Uterus (tissue), 2 donors: ENCODE data around the gene SPNS2.

Source experiments
- POLR2A ChIP-seq, 2 donors: fragments of 450-650 bp; IDR thresholded peaks; one replicate each; pipeline ENCODE4 v1.6.1; 2016; ENCODE audit warnings: antibody characterized with exemption in 2 of 2, mild to moderate bottlenecking in 1 of 2, moderate library complexity in 1 of 2
- TF ChIP-seq, protein P1 (sequence below), 4 experiments: fragments of 200-600 bp in 2 of 4; fragments of 450-650 bp in 2 of 4; sonication (generic) in 2 of 4; IDR thresholded peaks; one replicate each; pipeline ENCODE4 v1.5.1; 2016 to 2019; ENCODE audit warnings: antibody characterized with exemption in 4 of 4, mild to moderate bottlenecking in 2 of 4, moderate library complexity in 1 of 4

DNA sequence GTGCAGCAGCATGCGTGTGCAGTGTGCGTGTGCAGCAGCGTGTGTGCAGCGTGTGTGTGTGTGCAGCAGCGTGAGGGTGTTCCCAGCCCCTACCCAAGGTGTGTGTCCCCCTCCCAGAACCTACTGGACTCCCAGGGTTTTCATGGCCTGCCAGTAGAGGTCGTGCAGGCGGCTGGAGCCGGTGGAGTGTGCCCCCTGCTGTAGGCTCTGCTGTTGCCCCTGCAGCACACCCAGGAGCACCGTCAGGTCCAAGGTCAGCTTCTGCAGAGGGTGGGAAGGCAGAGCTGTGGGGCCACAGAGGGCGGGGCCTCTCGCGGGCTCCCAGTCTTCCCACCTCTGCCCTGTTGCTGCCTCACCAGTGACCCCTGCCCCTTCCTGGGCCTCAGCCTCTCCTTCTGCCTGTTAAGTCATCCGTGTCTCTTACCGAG is 41.6 kb downstream of the SPNS2 start:
- TF ChIP-seq, protein P1, sequence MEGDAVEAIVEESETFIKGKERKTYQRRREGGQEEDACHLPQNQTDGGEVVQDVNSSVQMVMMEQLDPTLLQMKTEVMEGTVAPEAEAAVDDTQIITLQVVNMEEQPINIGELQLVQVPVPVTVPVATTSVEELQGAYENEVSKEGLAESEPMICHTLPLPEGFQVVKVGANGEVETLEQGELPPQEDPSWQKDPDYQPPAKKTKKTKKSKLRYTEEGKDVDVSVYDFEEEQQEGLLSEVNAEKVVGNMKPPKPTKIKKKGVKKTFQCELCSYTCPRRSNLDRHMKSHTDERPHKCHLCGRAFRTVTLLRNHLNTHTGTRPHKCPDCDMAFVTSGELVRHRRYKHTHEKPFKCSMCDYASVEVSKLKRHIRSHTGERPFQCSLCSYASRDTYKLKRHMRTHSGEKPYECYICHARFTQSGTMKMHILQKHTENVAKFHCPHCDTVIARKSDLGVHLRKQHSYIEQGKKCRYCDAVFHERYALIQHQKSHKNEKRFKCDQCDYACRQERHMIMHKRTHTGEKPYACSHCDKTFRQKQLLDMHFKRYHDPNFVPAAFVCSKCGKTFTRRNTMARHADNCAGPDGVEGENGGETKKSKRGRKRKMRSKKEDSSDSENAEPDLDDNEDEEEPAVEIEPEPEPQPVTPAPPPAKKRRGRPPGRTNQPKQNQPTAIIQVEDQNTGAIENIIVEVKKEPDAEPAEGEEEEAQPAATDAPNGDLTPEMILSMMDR (IDR thresholded peaks at IDR 0.05): no peak
- no peak for TF ChIP-seq POLR2A (IDR thresholded peaks at IDR 0.05)
